Panc1 (cell line): Measurements from ENCODE around the gene TRPC4AP. TPM values are rescaled to one million over a fixed set of nuclear protein-coding genes. Genes with fewer than 3 reads are reported as not detected.

Experiments used
- ATAC-seq: fragments of 200-7000 bp; cut with Tn5 transposase; 2 replicates; pipeline ENCODE4 v1.9.1; 2020; ENCODE audit warnings: mild to moderate bottlenecking, moderate library complexity
- BruUV-seq: library from RNA; stranded (reverse); fragments of 400-500 nt; replicated peaks from 2 replicates; lab custom pipeline; 2021; lab: Mats Ljungman, UMichigan
- CTCF ChIA-PET: fragments of 300-600 bp; sonication (Branson Sonifier 250); formaldehyde crosslinking; loops from one replicate; lab custom pipeline; 2022; ENCODE audit warnings: antibody characterized with exemption; lab: Charles Lee
- POLR2A ChIA-PET: fragments of 300-600 bp; sonication (Branson Sonifier 250); formaldehyde crosslinking; loops from one replicate; lab custom pipeline; 2022; ENCODE audit warnings: antibody characterized with exemption; lab: Charles Lee
- DNase-seq: peaks from one replicate; pipeline ENCODE4 v3.0.0-alpha.2; 2010; ENCODE audit warnings: low read depth, low spot score
- H3K27ac ChIP-seq: 2 replicates; pipeline ENCODE4 v1.5.1; 2011; ENCODE audit warnings: mild to moderate bottlenecking, low read length, inconsistent platforms
- H3K27me3 ChIP-seq: fragments of 200-500 bp; sonication (Bioruptor generic); 2 replicates; pipeline ENCODE4 v1.6.0; 2014; ENCODE audit warnings: low read length, inconsistent platforms; ENCODE audit not compliant: control insufficient read depth, insufficient read depth
- H3K36me3 ChIP-seq: fragments of 200-500 bp; sonication (Bioruptor generic); 2 replicates; pipeline ENCODE4 v1.5.1; 2014; ENCODE audit warnings: inconsistent platforms, mild to moderate bottlenecking, low read length, moderate library complexity; ENCODE audit not compliant: control insufficient read depth, insufficient read depth
- H3K4me1 ChIP-seq: 2 replicates; pipeline ENCODE4 v1.5.1; 2011; ENCODE audit warnings: inconsistent platforms, mild to moderate bottlenecking, low read length, moderate library complexity; ENCODE audit not compliant: control insufficient read depth, insufficient read depth
- H3K4me3 ChIP-seq, 2 experiments: 2 replicates each; pipeline ENCODE4 v1.5.1; 2011 to 2012; ENCODE audit warnings: low read depth in 2 of 2, low read length in 2 of 2, mild to moderate bottlenecking in 2 of 2, inconsistent platforms in 1 of 2, moderate library complexity in 1 of 2
- H3K9me3 ChIP-seq: fragments of 200-500 bp; sonication (Bioruptor generic); 2 replicates; pipeline ENCODE4 v1.5.1; 2014; ENCODE audit warnings: low read depth, mild to moderate bottlenecking, inconsistent platforms, low read length, moderate library complexity; ENCODE audit not compliant: control insufficient read depth, insufficient read depth
- POLR2AphosphoS5 ChIP-seq: IDR thresholded peaks from 2 replicates; pipeline ENCODE4 v1.6.1; 2012; ENCODE audit warnings: mild to moderate bottlenecking, low read depth, low read length, moderate library complexity
- REST ChIP-seq, 2 experiments: IDR thresholded peaks; 2 replicates each; pipeline ENCODE4 v1.6.1; 2011 to 2012; ENCODE audit warnings: low read depth in 2 of 2, control low read depth in 1 of 2, low read length in 1 of 2, mild to moderate bottlenecking in 1 of 2, moderate library complexity in 1 of 2; ENCODE audit not compliant: insufficient read depth in 1 of 2
- SIN3A ChIP-seq: IDR thresholded peaks from 2 replicates; pipeline ENCODE4 v1.6.1; 2012; ENCODE audit warnings: low read depth, mild to moderate bottlenecking, low read length, moderate library complexity, borderline replicate concordance; ENCODE audit not compliant: insufficient read depth
- TCF7L2 ChIP-seq: IDR thresholded peaks from 2 replicates; pipeline ENCODE4 v1.6.1; 2011; ENCODE audit warnings: mild to moderate bottlenecking, low read depth, low read length, inconsistent platforms
- in situ Hi-C: cut with HindIII; loops from 2 replicates; pipeline ENCODE4 v1.10.0; 2016; ENCODE audit warnings: low sequenced_read_pairs, low pct_unique_long_range_greater_than_20kb
- intact Hi-C: fragments of 100-400 bp; cut with micrococcal nuclease; formaldehyde crosslinking; loops from one replicate; pipeline ENCODE4 v1.10.0; 2022; ENCODE audit not compliant: unreplicated experiment
- total RNA-seq: library from RNA; stranded (reverse); gene quantifications from one replicate; pipeline ENCODE4 v1.2.1, GENCODE V29; 2021; ENCODE audit not compliant: unreplicated experiment
- TF ChIP-seq, protein P1 (sequence below): fragments of 450-650 bp; IDR thresholded peaks from 2 replicates; pipeline ENCODE4 v1.5.1; 2017; ENCODE audit warnings: mild to moderate bottlenecking

TRPC4AP gene
- total RNA-seq, 1 experiment from 2014 or later, result 48.4 TPM

GRCh38 chr20:35131934-35132333 is 39.3 kb upstream of the TRPC4AP start:
- ChIA-PET CTCF (interaction anchor here (0.6 kb wide), 1 partner anchor 41 kb away, joined by 6 read pairs; no protein-coding TSS in a partner anchor), POLR2A (no interaction called here)
- TF ChIP-seq POLR2AphosphoS5 (no peak), SIN3A (no peak), REST (IDR thresholded peaks at IDR 0.05; ENCODE audit: insufficient read depth in 1 of 2, low read depth in 2 of 2, low read length in 1 of 2) (no peak), TCF7L2 (no peak)
- TF ChIP-seq, protein P1, sequence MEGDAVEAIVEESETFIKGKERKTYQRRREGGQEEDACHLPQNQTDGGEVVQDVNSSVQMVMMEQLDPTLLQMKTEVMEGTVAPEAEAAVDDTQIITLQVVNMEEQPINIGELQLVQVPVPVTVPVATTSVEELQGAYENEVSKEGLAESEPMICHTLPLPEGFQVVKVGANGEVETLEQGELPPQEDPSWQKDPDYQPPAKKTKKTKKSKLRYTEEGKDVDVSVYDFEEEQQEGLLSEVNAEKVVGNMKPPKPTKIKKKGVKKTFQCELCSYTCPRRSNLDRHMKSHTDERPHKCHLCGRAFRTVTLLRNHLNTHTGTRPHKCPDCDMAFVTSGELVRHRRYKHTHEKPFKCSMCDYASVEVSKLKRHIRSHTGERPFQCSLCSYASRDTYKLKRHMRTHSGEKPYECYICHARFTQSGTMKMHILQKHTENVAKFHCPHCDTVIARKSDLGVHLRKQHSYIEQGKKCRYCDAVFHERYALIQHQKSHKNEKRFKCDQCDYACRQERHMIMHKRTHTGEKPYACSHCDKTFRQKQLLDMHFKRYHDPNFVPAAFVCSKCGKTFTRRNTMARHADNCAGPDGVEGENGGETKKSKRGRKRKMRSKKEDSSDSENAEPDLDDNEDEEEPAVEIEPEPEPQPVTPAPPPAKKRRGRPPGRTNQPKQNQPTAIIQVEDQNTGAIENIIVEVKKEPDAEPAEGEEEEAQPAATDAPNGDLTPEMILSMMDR, result no peak
- Histone ChIP-seq H3K27ac (no peak overlapping the region), H3K4me3 (no peak overlapping the region), H3K27me3 (no peaks in the 10 kb centered on the region), H3K4me1 (no peaks in the 10 kb centered on the region), H3K9me3 (no peaks in the 10 kb centered on the region), H3K36me3 (peaks cover 2% of the 10 kb centered on the region; the same call in 1 of the 2 replicates)
- no peak for ATAC-seq
- no peak for DNase-seq
- intact Hi-C loops, result no loop called here
- in situ Hi-C loops, result no loop called here
- no TSS peak for BruUV-seq

DNA sequence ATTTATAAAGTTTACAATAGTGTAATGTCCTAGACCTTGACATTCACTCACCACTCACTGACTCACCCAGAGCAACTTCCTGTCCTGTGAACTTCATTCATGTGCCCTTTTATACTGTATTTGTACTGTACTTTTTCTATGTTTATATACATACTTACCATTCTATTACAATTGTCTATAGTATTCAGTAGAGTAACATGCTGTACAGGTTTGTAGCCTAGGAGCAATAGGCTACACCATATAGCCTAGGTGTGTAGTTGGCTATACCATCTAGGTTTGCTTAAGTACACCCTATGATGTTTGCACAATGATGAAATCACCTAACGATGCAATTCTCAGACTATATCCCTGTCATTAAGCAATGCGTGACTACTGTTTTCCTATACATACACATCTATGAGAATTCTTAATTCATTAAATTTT is 37.1 kb upstream of the TRPC4AP start:
- H3K27me3 ChIP-seq, result no peaks in the 10 kb centered on the region
- H3K9me3 ChIP-seq, result no peaks in the 10 kb centered on the region
- intact Hi-C loops (no loop called here), in situ Hi-C loops (no loop called here)
- ATAC-seq (peak; percentile 87), DNase-seq (peak; percentile 89)
- H3K4me1 ChIP-seq, result no peaks in the 10 kb centered on the region
- no TSS peak for BruUV-seq
- no peak overlapping the region for H3K27ac ChIP-seq
- ChIA-PET CTCF (no interaction called here), POLR2A (no interaction called here)
- peaks cover 2% of the 10 kb centered on the region; the same call in 1 of the 2 replicates for H3K36me3 ChIP-seq
- no peak overlapping the region for H3K4me3 ChIP-seq
- TF ChIP-seq TCF7L2 (no peak), SIN3A (no peak), REST (IDR thresholded peaks at IDR 0.05; ENCODE audit: insufficient read depth in 1 of 2, low read depth in 2 of 2, low read length in 1 of 2) (no peak), POLR2AphosphoS5 (no peak)
- TF ChIP-seq, protein P1, result no peak
